H9 (cell line): ENCODE data around the gene TTC3. TPM values are rescaled to one million over a fixed set of nuclear protein-coding genes. Genes with fewer than 3 reads are reported as not detected.

Experiments
- DNase-seq: peaks from one replicate; pipeline ENCODE4 v3.0.0-alpha.2; 2017
- H2AFZ ChIP-seq: one replicate; pipeline ENCODE4 v1.6.1; 2013; ENCODE audit warnings: mild to moderate bottlenecking, low read length, control low read depth, moderate library complexity
- H2AK5ac ChIP-seq: 2 replicates; pipeline ENCODE4 v1.6.1; 2013; ENCODE audit warnings: low read length, control low read depth, mixed read lengths; ENCODE audit not compliant: insufficient read length
- H2BK120ac ChIP-seq: one replicate; pipeline ENCODE4 v1.6.1; 2013; ENCODE audit warnings: low read depth, mild to moderate bottlenecking, low read length, control low read depth, inconsistent platforms; ENCODE audit not compliant: poor library complexity, severe bottlenecking
- H2BK12ac ChIP-seq: 2 replicates; pipeline ENCODE4 v1.6.1; 2013; ENCODE audit warnings: low read length, control low read depth, mixed read lengths, low read depth; ENCODE audit not compliant: insufficient read length
- H2BK15ac ChIP-seq: 2 replicates; pipeline ENCODE4 v1.6.1; 2013; ENCODE audit warnings: low read depth, low read length, control low read depth
- H2BK20ac ChIP-seq: one replicate; pipeline ENCODE4 v1.6.1; 2013; ENCODE audit warnings: low read depth, mild to moderate bottlenecking, low read length, control low read depth, inconsistent platforms; ENCODE audit not compliant: poor library complexity, severe bottlenecking
- H2BK5ac ChIP-seq: 2 replicates; pipeline ENCODE4 v1.6.1; 2013; ENCODE audit warnings: low read length, control low read depth, mixed read lengths; ENCODE audit not compliant: insufficient read length
- H3K14ac ChIP-seq: 2 replicates; pipeline ENCODE4 v1.6.1; 2013; ENCODE audit warnings: low read length, control low read depth; ENCODE audit not compliant: insufficient read depth
- H3K18ac ChIP-seq: 2 replicates; pipeline ENCODE4 v1.6.1; 2013; ENCODE audit warnings: low read depth, mild to moderate bottlenecking, mixed read lengths, low read length, control low read depth; ENCODE audit not compliant: insufficient read length
- H3K23ac ChIP-seq: 2 replicates; pipeline ENCODE4 v1.6.1; 2013; ENCODE audit warnings: low read length, control low read depth, mixed read lengths, low read depth; ENCODE audit not compliant: insufficient read length
- H3K23me2 ChIP-seq: 2 replicates; pipeline ENCODE4 v1.6.1; 2013; ENCODE audit warnings: low read depth, mild to moderate bottlenecking, mixed read lengths, low read length, control low read depth; ENCODE audit not compliant: insufficient read length, poor library complexity, severe bottlenecking
- H3K27ac ChIP-seq: 2 replicates; pipeline ENCODE4 v1.5.1; 2013; ENCODE audit warnings: low read length, control low read depth, mixed read lengths, low read depth; ENCODE audit not compliant: insufficient read length
- H3K27me3 ChIP-seq: 2 replicates; pipeline ENCODE4 v1.6.1; 2013; ENCODE audit warnings: low read length, control low read depth, inconsistent platforms; ENCODE audit not compliant: insufficient read depth
- H3K4ac ChIP-seq: 2 replicates; pipeline ENCODE4 v1.6.1; 2013; ENCODE audit warnings: low read depth, mild to moderate bottlenecking, control low read depth, inconsistent platforms, low read length, moderate library complexity
- H3K4me1 ChIP-seq: 2 replicates; pipeline ENCODE4 v1.6.1; 2013; ENCODE audit warnings: low read length, control low read depth, inconsistent platforms; ENCODE audit not compliant: insufficient read depth
- H3K4me2 ChIP-seq: 2 replicates; pipeline ENCODE4 v1.6.1; 2013; ENCODE audit warnings: low read length, control low read depth, mixed read lengths; ENCODE audit not compliant: insufficient read length, insufficient read depth
- H3K56ac ChIP-seq: 2 replicates; pipeline ENCODE4 v1.6.1; 2013; ENCODE audit warnings: low read depth, mild to moderate bottlenecking, mixed read lengths, low read length, control low read depth; ENCODE audit not compliant: insufficient read length
- H3K79me1 ChIP-seq: 2 replicates; pipeline ENCODE4 v1.6.1; 2013; ENCODE audit warnings: low read depth, mild to moderate bottlenecking, moderate library complexity, low read length, control low read depth, inconsistent platforms; ENCODE audit not compliant: insufficient read depth, poor library complexity, severe bottlenecking
- H3K79me2 ChIP-seq: 2 replicates; pipeline ENCODE4 v1.6.1; 2013; ENCODE audit warnings: low read length, control low read depth, inconsistent platforms; ENCODE audit not compliant: insufficient read depth
- H3K9ac ChIP-seq: 2 replicates; pipeline ENCODE4 v1.6.1; 2013; ENCODE audit warnings: low read length, control low read depth, mixed read lengths; ENCODE audit not compliant: insufficient read length; ENCODE audit errors: extremely low read depth
- H3K9me3 ChIP-seq: one replicate; pipeline ENCODE4 v1.6.1; 2013; ENCODE audit warnings: low read depth, low read length, inconsistent platforms; ENCODE audit not compliant: control insufficient read depth
- H3T11ph ChIP-seq: one replicate; pipeline ENCODE4 v1.6.1; 2013; ENCODE audit warnings: mild to moderate bottlenecking, low read length, control low read depth, inconsistent platforms
- H4K20me1 ChIP-seq: one replicate; pipeline ENCODE4 v1.6.1; 2013; ENCODE audit not compliant: control insufficient read depth, insufficient read length, insufficient read depth
- H4K5ac ChIP-seq: 2 replicates; pipeline ENCODE4 v1.6.1; 2013; ENCODE audit warnings: low read depth, mild to moderate bottlenecking, mixed read lengths, low read length, control low read depth; ENCODE audit not compliant: insufficient read length
- H4K8ac ChIP-seq: replicated peaks from 2 replicates; pipeline ENCODE4 v1.6.1; 2013; ENCODE audit warnings: low read length, control low read depth, mixed read lengths, low read depth; ENCODE audit not compliant: insufficient read length
- H4K91ac ChIP-seq: 2 replicates; pipeline ENCODE4 v1.6.1; 2013; ENCODE audit warnings: low read depth, mild to moderate bottlenecking, moderate library complexity, mixed read lengths, low read length, control low read depth; ENCODE audit not compliant: insufficient read length
- H3K27ac Mint-ChIP-seq, 3 experiments: 2 replicates in 2 of 3; 3 replicates in 1 of 3; pipeline ENCODE4 v1.8.0; 2020 to 2021; ENCODE audit warnings: mixed read lengths in 3 of 3, mild to moderate bottlenecking in 1 of 3, moderate library complexity in 1 of 3
- H3K27me3 Mint-ChIP-seq: 2 replicates; pipeline ENCODE4 v1.8.0; 2021; ENCODE audit warnings: low read depth, mild to moderate bottlenecking, moderate library complexity, mixed read lengths
- H3K36me3 Mint-ChIP-seq, 3 experiments: 2 replicates in 2 of 3; 3 replicates in 1 of 3; pipeline ENCODE4 v1.8.0; 2020 to 2021; ENCODE audit warnings: low read depth in 3 of 3, mixed read lengths in 3 of 3; ENCODE audit not compliant: insufficient read depth in 1 of 3
- H3K4me1 Mint-ChIP-seq, 2 experiments: 2 replicates each; pipeline ENCODE4 v1.8.0; 2020; ENCODE audit warnings: mixed read lengths in 2 of 2
- H3K4me3 Mint-ChIP-seq, 2 experiments: 2 replicates in 1 of 2; 3 replicates in 1 of 2; pipeline ENCODE4 v1.8.0; 2020 to 2021; ENCODE audit warnings: mild to moderate bottlenecking in 2 of 2, mixed read lengths in 2 of 2, moderate library complexity in 1 of 2
- H3K9me3 Mint-ChIP-seq, 2 experiments: 2 replicates in 1 of 2; 3 replicates in 1 of 2; pipeline ENCODE4 v1.8.0; 2020; ENCODE audit warnings: mild to moderate bottlenecking in 2 of 2, mixed read lengths in 2 of 2, moderate library complexity in 1 of 2
- CTCF ChIP-seq: fragments of 200-600 bp; sonication (generic); conservative IDR thresholded peaks from 3 replicates; pipeline ENCODE4 v1.8.0; 2021; ENCODE audit warnings: antibody characterized with exemption, mild to moderate bottlenecking
- WGBS: extraction: QIAGEN DNeasy Blood & Tissue Kit; methylation state at CpG from one replicate; pipeline ENCODE4 v1.1.7; 2013; ENCODE audit warnings: missing lambda C conversion rate, low lambda C conversion rate, mixed read lengths; ENCODE audit not compliant: insufficient read length; ENCODE audit errors: extremely low coverage; 5-methylcytosine and 5-hydroxymethylcytosine counted together
- total RNA-seq: library from RNA; stranded (reverse); gene quantifications from 2 replicates; pipeline ENCODE4 v1.2.1, GENCODE V29; 2021

The TTC3 gene
- total RNA-seq, 1 experiment from 2014 or later = 46.5 TPM

- H4K20me1 ChIP-seq = no peaks in the 10 kb centered on the region
- peaks cover 8% of the 10 kb centered on the region for H3K23me2 ChIP-seq
- H3K56ac ChIP-seq = no peak overlapping the region
- H3K23ac ChIP-seq = no peak overlapping the region
- no peak overlapping the region for H3K27ac ChIP-seq
- Mint-ChIP-seq H3K9me3 (no peaks in the 10 kb centered on the region; a peak in 1 of 5 replicates), H3K4me1 (peaks cover 11 to 16% of the 10 kb centered on the region in 2 experiments), H3K4me3 (no peak overlapping the region), H3K27ac (no peak overlapping the region), H3K27me3 (peaks cover 24% of the 10 kb centered on the region), H3K36me3 (no peaks in the 10 kb centered on the region)
- H3K79me1 ChIP-seq = no peaks in the 10 kb centered on the region
- no peak for DNase-seq
- H2BK20ac ChIP-seq = no peak overlapping the region
- no peaks in the 10 kb centered on the region for H3K9me3 ChIP-seq
- no peak overlapping the region for H2BK5ac ChIP-seq
- no CpG with 5 or more reads among the region's 1 CpG for WGBS
- no peak for TF ChIP-seq CTCF
- no peak overlapping the region for H4K8ac ChIP-seq
- H2BK15ac ChIP-seq = no peak overlapping the region
- no peaks in the 10 kb centered on the region for H3K4me1 ChIP-seq
- H4K91ac ChIP-seq = no peak overlapping the region
- no peak overlapping the region for H2BK12ac ChIP-seq
- H3T11ph ChIP-seq = no peak overlapping the region
- no peak overlapping the region for H2AK5ac ChIP-seq
- no peaks in the 10 kb centered on the region for H3K79me2 ChIP-seq
- no peak overlapping the region for H3K18ac ChIP-seq
- no peak overlapping the region for H3K9ac ChIP-seq
- no peak overlapping the region for H2AFZ ChIP-seq
- no peak overlapping the region for H3K4ac ChIP-seq
- H3K27me3 ChIP-seq = peaks cover 11% of the 10 kb centered on the region; the same call in 1 of the 2 replicates
- H3K4me2 ChIP-seq = no peak overlapping the region
- H3K14ac ChIP-seq = no peak overlapping the region
- H4K5ac ChIP-seq = no peak overlapping the region
- no peak overlapping the region for H2BK120ac ChIP-seq
These were observed 4.3 kb downstream of the TTC3 start for GRCh38 chr21:37077403-37077802.
